GM23338 (cell line): ENCODE measurements around the gene GPR162. TPM values are rescaled to one million over a fixed set of nuclear protein-coding genes. Genes with fewer than 3 reads are reported as not detected.
A peak's percentile ranks its signal among the peaks of the same experiment; 100 is the strongest.

ENCODE experiments used
- ATAC-seq: fragments of 200-7000 bp; cut with Tn5 transposase; 3 replicates; pipeline ENCODE4 v1.9.1; 2020
- DNase-seq: peaks from one replicate; pipeline ENCODE4 v3.0.0-alpha.2; 2015; ENCODE audit warnings: low spot score
- H2AFZ ChIP-seq: fragments of 200-600 bp; sonication (generic); 2 replicates; pipeline ENCODE4 v1.8.0; 2016; ENCODE audit warnings: antibody characterized with exemption, mild to moderate bottlenecking, moderate library complexity
- H3F3A ChIP-seq: fragments of 200-600 bp; sonication (generic); replicated peaks from 2 replicates; pipeline ENCODE4 v1.8.0; 2017; ENCODE audit warnings: antibody characterized with exemption, mixed run types, low read depth
- H3K27ac ChIP-seq: fragments of 200-600 bp; sonication (generic); 2 replicates; pipeline ENCODE4 v1.6.1; 2016; ENCODE audit warnings: low read depth
- H3K27me3 ChIP-seq: fragments of 200-600 bp; sonication (generic); 2 replicates; pipeline ENCODE4 v1.8.0; 2016; ENCODE audit warnings: mild to moderate bottlenecking, mixed run types, moderate library complexity; ENCODE audit not compliant: insufficient read depth
- H3K36me3 ChIP-seq: fragments of 200-600 bp; sonication (generic); 2 replicates; pipeline ENCODE4 v1.8.0; 2016; ENCODE audit warnings: mild to moderate bottlenecking; ENCODE audit not compliant: insufficient read depth
- H3K4me1 ChIP-seq: fragments of 200-600 bp; sonication (generic); 2 replicates; pipeline ENCODE4 v1.8.0; 2016; ENCODE audit warnings: mild to moderate bottlenecking, moderate library complexity; ENCODE audit not compliant: insufficient read depth
- H3K4me2 ChIP-seq: fragments of 200-600 bp; sonication (generic); 2 replicates; pipeline ENCODE4 v1.7.1; 2017; ENCODE audit warnings: mixed run types
- H3K4me3 ChIP-seq: fragments of 200-600 bp; sonication (generic); 2 replicates; pipeline ENCODE4 v1.6.1; 2016; ENCODE audit warnings: mixed run types
- H3K79me2 ChIP-seq: fragments of 200-600 bp; sonication (generic); replicated peaks from 2 replicates; pipeline ENCODE4 v1.8.0; 2017; ENCODE audit warnings: mild to moderate bottlenecking; ENCODE audit not compliant: insufficient read depth
- H3K9me2 ChIP-seq: fragments of 200-600 bp; sonication (generic); 2 replicates; pipeline ENCODE4 v1.8.0; 2017; ENCODE audit not compliant: insufficient read depth
- H4K20me1 ChIP-seq: fragments of 200-600 bp; sonication (generic); replicated peaks from 2 replicates; pipeline ENCODE4 v1.8.0; 2017; ENCODE audit warnings: mild to moderate bottlenecking; ENCODE audit not compliant: insufficient read depth
- H3K27ac Mint-ChIP-seq: 2 replicates; pipeline ENCODE4 v1.8.0; 2020; ENCODE audit warnings: inconsistent platforms, mild to moderate bottlenecking, moderate library complexity, mixed read lengths
- H3K27me3 Mint-ChIP-seq: 3 replicates; pipeline ENCODE4 v1.8.0; 2022; ENCODE audit warnings: low read depth, mild to moderate bottlenecking, moderate library complexity, mixed read lengths, inconsistent platforms; ENCODE audit not compliant: insufficient read depth, poor library complexity
- H3K36me3 Mint-ChIP-seq: 3 replicates; pipeline ENCODE4 v1.8.0; 2021; ENCODE audit warnings: low read depth, mild to moderate bottlenecking, inconsistent platforms, moderate library complexity, mixed read lengths
- H3K4me1 Mint-ChIP-seq: 3 replicates; pipeline ENCODE4 v1.8.0; 2020; ENCODE audit warnings: mild to moderate bottlenecking, inconsistent platforms, mixed read lengths
- H3K4me3 Mint-ChIP-seq: 3 replicates; pipeline ENCODE4 v1.8.0; 2021; ENCODE audit warnings: moderate library complexity, mild to moderate bottlenecking, inconsistent platforms, mixed read lengths
- H3K9me3 Mint-ChIP-seq: 3 replicates; pipeline ENCODE4 v1.8.0; 2020; ENCODE audit warnings: moderate library complexity, mild to moderate bottlenecking, inconsistent platforms, mixed read lengths
- CREB1 ChIP-seq: fragments of 250-450 bp; sonication (Bioruptor Pico); IDR thresholded peaks from 2 replicates; pipeline ENCODE4 v1.5.0; 2020; ENCODE audit warnings: low read depth, mild to moderate bottlenecking, moderate library complexity
- CTCF ChIP-seq, 2 experiments: fragments of 200-600 bp in 1 of 2; sonication (generic) in 1 of 2; conservative IDR thresholded peaks; 2 replicates each; pipeline versions ENCODE4 v1.5.1 to v1.6.1; 2016 to 2017; ENCODE audit warnings: antibody characterized with exemption in 2 of 2, low read depth in 2 of 2, mild to moderate bottlenecking in 2 of 2, moderate library complexity in 1 of 2
- EZH2 ChIP-seq: fragments of 200-600 bp; sonication (generic); IDR thresholded peaks from one replicate; pipeline ENCODE4 v1.8.0; 2017; ENCODE audit warnings: antibody characterized with exemption, mild to moderate bottlenecking, low read depth; ENCODE audit not compliant: unreplicated experiment
- EZH2phosphoT487 ChIP-seq: fragments of 200-600 bp; sonication (generic); IDR thresholded peaks from one replicate; pipeline ENCODE4 v1.8.1; 2018; ENCODE audit warnings: antibody characterized with exemption; ENCODE audit not compliant: unreplicated experiment
- NANOG ChIP-seq: IDR thresholded peaks from 2 replicates; pipeline ENCODE4 v1.6.1; 2016; ENCODE audit warnings: antibody characterized with exemption, borderline replicate concordance
- POLR2AphosphoS5 ChIP-seq: IDR thresholded peaks from 2 replicates; pipeline ENCODE4 v1.6.1; 2016; ENCODE audit warnings: antibody characterized with exemption, low read depth
- REST ChIP-seq: IDR thresholded peaks from one replicate; pipeline ENCODE4 v1.6.1; 2018; ENCODE audit warnings: antibody characterized with exemption; ENCODE audit not compliant: unreplicated experiment
- STAT1 ChIP-seq: IDR thresholded peaks from one replicate; pipeline ENCODE4 v1.6.1; 2016; ENCODE audit warnings: antibody characterized with exemption; ENCODE audit not compliant: unreplicated experiment
- polyA plus RNA-seq: library from polyadenylated mRNA; unstranded; fragments of >200 nt; fragmentation: Nextera tagmentation; extraction: Ambion mirVana; gene quantifications from 2 replicates; pipeline ENCODE4 v1.2.1, GENCODE V29; 2016
- total RNA-seq: library from RNA; depleted of rRNA; stranded (reverse); fragments of >200 nt; shearing (Covaris generic); gene quantifications from 2 replicates; pipeline ENCODE4 v1.2.3, GENCODE V29; 2014

The GPR162 gene
- total and polyA plus RNA-seq, 2 experiments from 2014 or later: 4.7 to 5.0 TPM

- Histone ChIP-seq H3K27me3 (peaks cover 33% of the 10 kb centered on the region), H4K20me1 (no peaks in the 10 kb centered on the region), H3K27ac (peak within 1 kb of the TSS; percentile 59; the same call in 1 of the 2 replicates), H3K79me2 (peaks cover 9% of the 10 kb centered on the region), H2AFZ (peak within 1 kb of the TSS; percentile 63), H3K9me2 (no peaks in the 10 kb centered on the region), H3K4me3 (peak within 1 kb of the TSS; percentile 98), H3K4me2 (peak within 1 kb of the TSS; percentile 96), H3K4me1 (peaks cover 29% of the 10 kb centered on the region), H3F3A (peaks cover 16% of the 10 kb centered on the region), H3K36me3 (peaks cover 3% of the 10 kb centered on the region; the same call in 1 of the 2 replicates)
- H3K27me3 Mint-ChIP-seq: peaks cover 23% of the 10 kb centered on the region
- peak within 1 kb of the TSS; percentile 93 for H3K27ac Mint-ChIP-seq
- no peaks in the 10 kb centered on the region for H3K9me3 Mint-ChIP-seq
- peak within 1 kb of the TSS; percentile 96 for H3K4me3 Mint-ChIP-seq
- H3K4me1 Mint-ChIP-seq: peaks cover 41% of the 10 kb centered on the region
- DNase-seq (peak; percentile 86), ATAC-seq (peak; percentile 8)
- peaks cover 34% of the 10 kb centered on the region for H3K36me3 Mint-ChIP-seq
- TF ChIP-seq EZH2phosphoT487 (no peak), STAT1 (no peak), EZH2 (no peak), POLR2AphosphoS5 (peak; percentile 59), REST (no peak)
Measured at GRCh38 chr12:6827982-6828780, 6.6 kb downstream of the GPR162 start, which contains the start of gene P3H3. P3H3 (plus strand) TSS chr12:6828407; CDS start chr12:6828441, 34 bp downstream.

- H3K4me3 Mint-ChIP-seq: peak overlapping the region; percentile 96
- H3K9me2 ChIP-seq: no peaks in the 10 kb centered on the region
- peak overlapping the region; percentile 93 for H3K27ac Mint-ChIP-seq
- H3K27ac ChIP-seq: peak overlapping the region; percentile 59; the same call in 1 of the 2 replicates
- H2AFZ ChIP-seq: peak overlapping the region; percentile 63
- no peaks in the 10 kb centered on the region for H3K9me3 Mint-ChIP-seq
- H3F3A ChIP-seq: peaks cover 20% of the 10 kb centered on the region
- peak overlapping the region; percentile 96 for H3K4me2 ChIP-seq
- peaks cover 26% of the 10 kb centered on the region for H3K27me3 ChIP-seq
- H3K36me3 Mint-ChIP-seq: peaks cover 42% of the 10 kb centered on the region
- H3K27me3 Mint-ChIP-seq: peaks cover 22% of the 10 kb centered on the region
- H3K4me1 ChIP-seq: peaks cover 21% of the 10 kb centered on the region
- peaks cover 3% of the 10 kb centered on the region; the same call in 1 of the 2 replicates for H3K36me3 ChIP-seq
- H3K79me2 ChIP-seq: peaks cover 9% of the 10 kb centered on the region
- H4K20me1 ChIP-seq: no peaks in the 10 kb centered on the region
- peak overlapping the region; percentile 98 for H3K4me3 ChIP-seq
- DNase-seq: peak; percentile 89
- peaks cover 39% of the 10 kb centered on the region for H3K4me1 Mint-ChIP-seq
- peak; percentile 63 for ATAC-seq
- TF ChIP-seq NANOG (no peak), CREB1 (CRISPR knock-in tag) (peak; percentile 75), POLR2AphosphoS5 (0 out of 2 replicates have a peak, but pooled peaks have one; percentile 41), CTCF (conservative IDR thresholded peaks at IDR 0.05; ENCODE audit: low read depth in 2 of 2) (no peak)
Measured at GRCh38 chr12:6828781-6829535, 7.3 kb downstream of the GPR162 start.
